HEK293T (cell line): Measurements from ENCODE around the gene IL12B.

ENCODE experiments used
- CTBP1 ChIP-seq: fragments of 450-650 bp; IDR thresholded peaks from 2 replicates; pipeline ENCODE4 v1.6.1; 2016; ENCODE audit warnings: borderline replicate concordance
- ELF4 ChIP-seq: fragments of 450-650 bp; IDR thresholded peaks from 2 replicates; pipeline ENCODE4 v1.6.1; 2017; ENCODE audit warnings: antibody characterized with exemption
- NFRKB ChIP-seq: fragments of 450-650 bp; IDR thresholded peaks from 2 replicates; pipeline ENCODE4 v1.6.1; 2016; ENCODE audit warnings: mild to moderate bottlenecking, moderate library complexity
- SP1 ChIP-seq: fragments of 450-650 bp; IDR thresholded peaks from 2 replicates; pipeline ENCODE4 v1.6.1; 2017

DNA sequence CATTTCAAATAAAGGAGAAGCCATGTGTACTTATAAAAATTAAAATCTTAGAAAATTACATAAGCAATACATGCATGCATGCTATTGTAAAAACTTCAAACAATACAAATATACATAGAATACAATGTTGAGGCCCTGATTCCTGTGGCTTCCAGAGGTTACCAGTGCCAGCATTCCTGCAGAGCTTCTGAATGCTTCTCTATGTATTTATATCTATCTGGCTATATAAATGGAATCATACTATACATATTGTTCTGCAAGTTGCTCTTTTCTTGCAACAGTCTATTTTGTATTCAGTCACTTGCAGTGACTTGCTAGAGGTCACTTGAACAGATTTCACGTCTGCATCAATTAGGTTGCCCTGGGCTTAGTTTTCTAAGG, 3.2 kb upstream of the IL12B start:
- TF ChIP-seq NFRKB = no peak
- TF ChIP-seq ELF4 = no peak
- TF ChIP-seq SP1 = no peak
- TF ChIP-seq CTBP1 = no peak
